CD4-positive, alpha-beta T cell treated with Interleukin-6 for 4 hours (primary cell): ENCODE measurements around the gene LARP1.
"Not testable (repeated sequence)": the region's sequence is repeated elsewhere in the genome, so short reads cannot be mapped to it uniquely, and the experiment has no call there.

Experiments used
- DNase-seq: peaks from one replicate; pipeline ENCODE4 v3.0.0-alpha.2; 2020; ENCODE audit warnings: mixed read lengths

LARP1 gene

GRCh38 chr5:154755361-154756008 lies at the start of gene LARP1:
TSS of gene LARP1 (plus strand) at chr5:154755377. CDS start at chr5:154755758, 381 bp downstream.
- DNase-seq: no peak

- DNase-seq: no peak
Observed at GRCh38 chr5:154706416-154706815, 48.8 kb upstream of the LARP1 start.

- DNase-seq: no peak
Observed at GRCh38 chr5:154707641-154708040, 47.5 kb upstream of the LARP1 start.

- no peak for DNase-seq
Observed at GRCh38 chr5:154708207-154708606, 47.0 kb upstream of the LARP1 start.

- DNase-seq: no peak
Observed at GRCh38 chr5:154708846-154709245, 46.3 kb upstream of the LARP1 start.

- DNase-seq: no peak
Observed at GRCh38 chr5:154709368-154710305, 45.5 kb upstream of the LARP1 start.

GRCh38 chr5:154712518-154713437 lies 42.4 kb upstream of the LARP1 start:
- DNase-seq: no peak

- DNase-seq: no peak
Observed at GRCh38 chr5:154713615-154714125, 41.5 kb upstream of the LARP1 start.

- DNase-seq: no peak
Observed at GRCh38 chr5:154714266-154714986, 40.8 kb upstream of the LARP1 start.

GRCh38 chr5:154721481-154722058 lies 33.6 kb upstream of the LARP1 start:
- DNase-seq: no peak

GRCh38 chr5:154722097-154722496 lies 33.1 kb upstream of the LARP1 start:
- no peak for DNase-seq

GRCh38 chr5:154722936-154723335 lies 32.2 kb upstream of the LARP1 start:
- DNase-seq: no peak

GRCh38 chr5:154723740-154724505 lies 31.3 kb upstream of the LARP1 start:
- no peak for DNase-seq

GRCh38 chr5:154727361-154727760 lies 27.8 kb upstream of the LARP1 start:
- no peak for DNase-seq

- DNase-seq: no peak
Observed at GRCh38 chr5:154728939-154729588, 26.1 kb upstream of the LARP1 start.

GRCh38 chr5:154729613-154730012 lies 25.6 kb upstream of the LARP1 start:
- no peak for DNase-seq

- not testable (repeated sequence) for DNase-seq
Observed at GRCh38 chr5:154730761-154731160, 24.4 kb upstream of the LARP1 start.

- no peak for DNase-seq
Observed at GRCh38 chr5:154732212-154732611, 23.0 kb upstream of the LARP1 start.

- DNase-seq: no peak
Observed at GRCh38 chr5:154734370-154735248, 20.6 kb upstream of the LARP1 start.
